H54 (cell line): Measurements from ENCODE around the gene PPME1.

Source experiments
- DNase-seq: peaks from one replicate; pipeline ENCODE4 v3.0.0; 2011; ENCODE audit warnings: low spot score, mixed read lengths; ENCODE audit not compliant: insufficient read length
- FAIRE-seq: peaks from 3 replicates; lab custom pipeline; 2011; peaks lifted over from hg19 to GRCh38; lab: Jason Lieb, UNC
- POLR2A ChIP-seq: IDR thresholded peaks from 2 replicates; pipeline ENCODE4 v1.6.1; 2011; ENCODE audit warnings: low read depth, mild to moderate bottlenecking, low read length

PPME1 gene

GRCh38 chr11:74141908-74142307 is 29.2 kb upstream of the PPME1 start:
- TF ChIP-seq POLR2A, result no peak
- DNase-seq (no peak), FAIRE-seq (no peak)

DNA sequence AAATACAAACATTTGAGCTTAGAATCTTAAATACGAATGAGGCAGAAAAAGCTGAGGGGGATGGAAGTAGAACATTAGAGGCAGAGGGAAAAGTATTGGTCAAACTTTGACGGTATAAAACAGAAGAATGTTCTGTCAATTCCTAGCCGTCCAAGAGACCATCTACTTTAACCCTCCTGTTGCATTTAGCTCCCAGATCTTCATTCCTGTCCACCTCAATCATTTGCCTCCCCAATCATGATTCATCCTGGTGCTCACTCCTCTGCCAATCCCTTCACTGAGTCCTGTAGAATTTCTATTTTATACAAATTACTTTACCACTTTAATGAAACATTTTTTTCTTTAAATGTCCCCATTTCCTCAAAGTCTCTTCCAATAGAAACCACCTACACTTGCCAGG is 28.5 kb upstream of the PPME1 start:
- DNase-seq (no peak), FAIRE-seq (peak; percentile 57)
- no peak for TF ChIP-seq POLR2A

GRCh38 chr11:74144592-74144991 is 26.5 kb upstream of the PPME1 start:
- DNase-seq (no peak), FAIRE-seq (no peak)
- TF ChIP-seq POLR2A, result no peak

DNA sequence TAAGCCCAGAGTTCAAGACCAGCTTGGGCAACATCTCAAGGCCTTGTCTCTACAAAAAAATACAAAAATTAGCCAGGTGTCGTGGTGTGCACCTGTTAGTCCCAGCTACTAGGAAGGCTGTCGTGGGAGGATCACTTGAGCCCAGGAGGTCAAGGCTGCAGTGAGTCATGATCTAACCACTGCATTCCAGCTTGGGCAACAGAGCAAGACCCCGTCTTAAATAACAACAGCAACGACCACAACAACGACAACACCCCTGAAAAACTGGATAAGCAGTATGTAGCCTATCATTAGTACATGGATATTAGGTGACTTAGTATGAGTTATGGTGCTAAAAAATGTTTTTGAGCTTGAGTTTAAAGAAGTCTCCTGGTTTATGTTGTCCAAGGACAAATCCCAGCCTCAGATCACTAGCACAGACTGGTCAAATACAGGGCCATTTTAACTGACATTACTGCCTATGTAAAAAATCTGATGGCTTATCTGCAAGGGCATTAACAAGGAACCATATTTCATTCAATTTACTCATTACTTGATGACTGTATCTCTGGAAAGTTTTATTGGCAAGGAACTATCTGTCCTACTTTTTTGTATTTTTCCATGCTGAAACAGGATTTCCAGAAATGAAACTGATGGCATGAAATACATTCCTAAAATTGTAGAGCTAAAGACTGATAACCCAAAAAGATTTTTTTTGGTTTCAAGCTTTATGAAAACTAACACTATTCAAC is 23.7 kb upstream of the PPME1 start:
- no peak for TF ChIP-seq POLR2A
- no peak for DNase-seq
- FAIRE-seq, result peak; percentile 92

DNA sequence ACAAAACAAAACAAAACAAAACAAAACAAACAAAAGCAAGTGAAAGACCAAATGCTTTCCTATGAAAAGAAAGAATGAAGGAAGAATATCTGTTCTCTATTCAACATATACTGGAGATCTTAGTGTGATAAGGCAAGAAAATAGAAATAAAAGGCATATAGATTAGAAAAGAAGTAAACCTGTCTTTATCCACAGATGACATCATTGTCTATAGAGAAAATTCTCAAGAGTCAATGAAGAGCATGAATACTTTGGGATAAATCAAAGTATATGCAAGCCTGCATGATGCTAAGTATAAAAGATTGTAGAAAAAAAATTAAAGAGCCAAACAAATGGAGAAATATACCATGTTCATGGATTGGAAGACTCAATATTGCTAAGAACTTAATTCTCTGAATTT is 17.9 kb upstream of the PPME1 start:
- TF ChIP-seq POLR2A, result no peak
- FAIRE-seq, result no peak
- DNase-seq, result no peak

- no peak for FAIRE-seq
- TF ChIP-seq POLR2A, result no peak
- DNase-seq, result no peak
Observed at GRCh38 chr11:74154620-74155281, 16.3 kb upstream of the PPME1 start.

DNA sequence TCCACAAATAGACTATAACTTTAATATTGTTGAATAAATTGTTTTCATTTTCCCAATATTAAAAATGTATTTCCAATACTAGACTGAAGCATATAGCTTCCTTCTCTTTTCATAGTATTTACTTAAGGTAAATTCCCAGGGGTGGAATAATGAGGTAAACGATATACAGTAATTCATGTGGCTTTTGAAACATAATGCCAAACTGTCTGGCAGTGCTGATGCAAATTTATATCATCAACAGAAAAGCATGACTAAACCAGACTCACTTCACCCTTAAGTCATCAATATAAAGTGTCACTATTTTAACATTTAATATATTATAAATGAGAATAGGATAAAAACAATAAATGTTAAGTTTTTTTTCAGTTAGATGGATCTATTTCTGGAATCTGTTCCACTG is 13.9 kb upstream of the PPME1 start:
- TF ChIP-seq POLR2A, result no peak
- FAIRE-seq, result no peak
- DNase-seq, result no peak

- FAIRE-seq, result no peak
- TF ChIP-seq POLR2A, result no peak
- DNase-seq, result no peak
Observed at GRCh38 chr11:74159642-74160041, 11.4 kb upstream of the PPME1 start.

- no peak for FAIRE-seq
- DNase-seq, result no peak
- no peak for TF ChIP-seq POLR2A
Observed at GRCh38 chr11:74162681-74163467, 8.2 kb upstream of the PPME1 start.

- no peak for DNase-seq
- TF ChIP-seq POLR2A, result no peak
Observed at GRCh38 chr11:74168838-74169237, 2.3 kb upstream of the PPME1 start.

GRCh38 chr11:74169738-74170458 is 1.2 kb upstream of the PPME1 start:
- DNase-seq, result no peak

More at GRCh38 chr11:74168838-74169237, 2.3 kb upstream of the PPME1 start:
- no peak for FAIRE-seq

DNA sequence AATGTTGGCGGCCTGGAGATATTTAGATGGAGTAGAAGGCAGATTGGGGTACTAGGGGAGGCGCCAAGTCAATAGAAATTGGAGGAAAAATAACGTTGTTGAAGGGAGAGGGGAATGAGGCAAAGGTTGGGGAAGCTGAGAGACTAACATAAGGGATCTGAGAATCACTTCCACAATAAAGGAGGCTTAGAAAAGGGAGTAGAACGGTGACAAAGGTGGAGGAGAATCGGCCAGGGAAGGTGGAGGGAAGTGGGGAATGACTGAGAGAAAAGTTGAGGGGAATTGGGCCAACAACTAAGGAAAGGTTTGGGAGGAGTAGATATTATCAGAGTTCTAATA is 510 bp downstream of the PPME1 start:
- FAIRE-seq (no peak), DNase-seq (no peak)
- TF ChIP-seq POLR2A, result no peak

More at GRCh38 chr11:74169738-74170458, 1.2 kb upstream of the PPME1 start:
- no peak for FAIRE-seq
- TF ChIP-seq POLR2A, result no peak

DNA sequence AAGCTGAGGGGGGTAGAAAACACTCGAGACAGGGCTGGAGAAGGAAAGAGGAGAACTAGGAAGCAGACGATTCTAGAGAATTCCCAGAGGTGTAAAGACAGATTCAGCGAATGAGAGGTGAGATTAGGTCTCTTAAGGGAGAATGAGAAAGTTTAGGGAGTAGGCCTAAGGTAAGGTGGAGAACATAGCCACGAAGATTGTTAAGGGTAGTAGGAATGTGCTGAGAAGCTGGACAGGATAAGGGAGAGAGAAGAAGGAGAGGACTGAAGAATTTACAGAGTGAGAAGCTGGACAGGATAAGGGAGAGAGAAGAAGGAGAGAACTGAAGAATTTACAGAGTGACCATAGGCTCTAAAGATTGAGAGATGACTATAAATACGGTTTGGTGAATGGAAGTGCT is 908 bp downstream of the PPME1 start:
- no peak for DNase-seq
- no peak for FAIRE-seq
- TF ChIP-seq POLR2A, result no peak

DNA sequence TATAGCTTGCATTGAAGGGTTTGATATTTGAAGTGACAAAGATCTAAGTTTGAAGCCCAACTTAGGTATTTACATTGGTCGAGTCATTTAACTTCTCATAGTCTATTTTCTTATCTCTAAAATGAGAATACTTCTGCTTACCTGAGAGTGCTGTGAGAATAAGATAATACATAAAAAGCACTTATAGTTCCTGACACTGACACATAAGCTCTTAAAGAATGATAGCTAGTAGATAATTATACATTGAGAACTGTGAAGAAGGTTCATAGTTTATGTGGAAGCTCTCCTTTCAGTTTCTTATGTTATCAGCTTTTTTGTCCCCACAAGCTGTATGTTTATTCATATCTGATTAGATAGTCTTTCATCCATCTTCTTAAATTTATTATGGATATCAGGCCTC is 4.8 kb downstream of the PPME1 start:
- FAIRE-seq (no peak), DNase-seq (no peak)
- TF ChIP-seq POLR2A, result no peak
